Activated T-cell treated with anti-CD3 and anti-CD28 coated beads, Interleukin-2, amount 50 U/mL, for 72 hours (primary cell): ENCODE measurements around the gene KDM3A. TPM values are rescaled to one million over a fixed set of nuclear protein-coding genes. Genes with fewer than 3 reads are reported as not detected.

Experiments
- ATAC-seq, 2 donors: fragments of 150-1000 bp; cut with Tn5 transposase; replicated peaks in 1 of 2; 2 replicates each; pipeline ENCODE4 v1.10.0; 2021; ENCODE audit warnings: moderate library complexity in 2 of 2, mild to moderate bottlenecking in 1 of 2
- DNase-seq, 2 donors: peaks; one replicate each; pipeline ENCODE4 v3.0.0; 2021 to 2022; ENCODE audit warnings: mixed read lengths in 1 of 2
- H3K27ac Mint-ChIP-seq: one replicate; pipeline ENCODE4 v1.8.0; 2022; ENCODE audit warnings: mild to moderate bottlenecking, moderate library complexity, mixed read lengths
- H3K27me3 Mint-ChIP-seq: one replicate; pipeline ENCODE4 v1.8.0; 2022; ENCODE audit warnings: low read depth, mixed read lengths
- H3K36me3 Mint-ChIP-seq, 2 donors: one replicate each; pipeline ENCODE4 v1.8.0; 2022; ENCODE audit warnings: mixed read lengths in 2 of 2, mild to moderate bottlenecking in 1 of 2; ENCODE audit not compliant: insufficient read depth in 2 of 2
- H3K4me1 Mint-ChIP-seq: one replicate; pipeline ENCODE4 v1.8.0; 2022; ENCODE audit warnings: low read depth, mixed read lengths
- H3K4me3 Mint-ChIP-seq, 2 donors: one replicate each; pipeline ENCODE4 v1.8.0; 2022; ENCODE audit warnings: mild to moderate bottlenecking in 2 of 2, mixed read lengths in 2 of 2, moderate library complexity in 2 of 2
- H3K9me3 Mint-ChIP-seq, 2 donors: one replicate each; pipeline ENCODE4 v1.8.0; 2022; ENCODE audit warnings: mixed read lengths in 2 of 2
- total RNA-seq, 2 donors: library from RNA; stranded (reverse); gene quantifications; one replicate each; pipeline ENCODE4 v1.2.3, GENCODE V29; 2022

The KDM3A gene
- total RNA-seq, 2 donors from 2014 or later = 61.2 to 66.8 TPM

GRCh38 chr2:86441882-86442641 lies 891 bp downstream of the KDM3A start:
- peak overlapping the region; percentile 64 for H3K27ac Mint-ChIP-seq
- H3K27me3 Mint-ChIP-seq = no peaks in the 10 kb centered on the region
- H3K9me3 Mint-ChIP-seq = peaks cover 4 to 12% of the 10 kb centered on the region in 2 donors
- DNase-seq (peak; percentile 65 to 76), ATAC-seq (peak; percentile 5 to 10)
- peak overlapping the region; percentile 94 to 96 for H3K4me3 Mint-ChIP-seq
- H3K36me3 Mint-ChIP-seq = peaks cover 15 to 44% of the 10 kb centered on the region in 2 donors
- H3K4me1 Mint-ChIP-seq = peaks cover 58% of the 10 kb centered on the region

GRCh38 chr2:86442642-86443005 lies 1.5 kb downstream of the KDM3A start:
- peaks cover 64% of the 10 kb centered on the region for H3K4me1 Mint-ChIP-seq
- no peaks in the 10 kb centered on the region for H3K27me3 Mint-ChIP-seq
- DNase-seq = peak; percentile 83 to 86
- peaks cover 4 to 10% of the 10 kb centered on the region in 2 donors for H3K9me3 Mint-ChIP-seq
- peak overlapping the region; percentile 64 for H3K27ac Mint-ChIP-seq
- peak; percentile 62 to 71 for ATAC-seq
- H3K4me3 Mint-ChIP-seq = peak overlapping the region; percentile 94 to 96
- peaks cover 15 to 43% of the 10 kb centered on the region in 2 donors for H3K36me3 Mint-ChIP-seq

GRCh38 chr2:86443631-86444350 lies 2.6 kb downstream of the KDM3A start:
- Mint-ChIP-seq H3K4me1 (peaks cover 76% of the 10 kb centered on the region), H3K27me3 (no peaks in the 10 kb centered on the region), H3K4me3 (peak overlapping the region; percentile 94 to 96), H3K27ac (no peak overlapping the region), H3K9me3 (peaks cover 4 to 7% of the 10 kb centered on the region in 2 donors), H3K36me3 (peaks cover 15 to 41% of the 10 kb centered on the region in 2 donors)
- no peak for DNase-seq
- ATAC-seq = no peak

GRCh38 chr2:86445436-86445835 lies 4.3 kb downstream of the KDM3A start:
- Mint-ChIP-seq H3K4me3 (peak overlapping the region; percentile 3 to 35), H3K36me3 (peaks cover 14 to 39% of the 10 kb centered on the region in 2 donors), H3K27me3 (no peaks in the 10 kb centered on the region)

GRCh38 chr2:86446060-86446459 lies 4.9 kb downstream of the KDM3A start:
- no peaks in the 10 kb centered on the region for H3K27me3 Mint-ChIP-seq
- H3K4me3 Mint-ChIP-seq = peak overlapping the region in 1 of 2 donors; percentile 35
- H3K27ac Mint-ChIP-seq = peak overlapping the region; percentile 27
- H3K4me1 Mint-ChIP-seq = peaks cover 78% of the 10 kb centered on the region
- peaks cover 12 to 42% of the 10 kb centered on the region in 2 donors for H3K36me3 Mint-ChIP-seq
- H3K9me3 Mint-ChIP-seq = no peaks in the 10 kb centered on the region
- ATAC-seq (no peak), DNase-seq (peak in 1 of 2 donors; percentile 5)

More at GRCh38 chr2:86445436-86445835, 4.3 kb downstream of the KDM3A start:
- H3K27ac Mint-ChIP-seq = peak overlapping the region; percentile 1
- ATAC-seq = no peak
- no peak for DNase-seq
- H3K9me3 Mint-ChIP-seq = peaks cover 2% of the 10 kb centered on the region in 2 donors
- H3K4me1 Mint-ChIP-seq = peaks cover 81% of the 10 kb centered on the region

GRCh38 chr2:86453836-86454235 lies 12.7 kb downstream of the KDM3A start:
- Mint-ChIP-seq H3K4me1 (peaks cover 24% of the 10 kb centered on the region), H3K27me3 (no peaks in the 10 kb centered on the region), H3K4me3 (peak overlapping the region in 1 of 2 donors; percentile 29), H3K36me3 (peaks cover 12 to 54% of the 10 kb centered on the region in 2 donors), H3K27ac (peak overlapping the region; percentile 62), H3K9me3 (no peaks in the 10 kb centered on the region)
- ATAC-seq (peak in 1 of 2 donors; percentile 65), DNase-seq (no peak)

GRCh38 chr2:86454238-86454637 lies 13.1 kb downstream of the KDM3A start:
- Mint-ChIP-seq H3K27me3 (no peaks in the 10 kb centered on the region), H3K4me1 (peaks cover 20% of the 10 kb centered on the region), H3K36me3 (peaks cover 13 to 57% of the 10 kb centered on the region in 2 donors), H3K27ac (peak overlapping the region; percentile 62), H3K4me3 (peak overlapping the region in 1 of 2 donors; percentile 29), H3K9me3 (no peaks in the 10 kb centered on the region)
- peak in 1 of 2 donors; percentile 28 for ATAC-seq
- DNase-seq = no peak

GRCh38 chr2:86455181-86455580 lies 14.0 kb downstream of the KDM3A start:
- H3K9me3 Mint-ChIP-seq = no peaks in the 10 kb centered on the region
- H3K4me3 Mint-ChIP-seq = no peak overlapping the region
- peaks cover 14% of the 10 kb centered on the region for H3K4me1 Mint-ChIP-seq
- peak overlapping the region; percentile 67 for H3K27ac Mint-ChIP-seq
- peaks cover 11 to 56% of the 10 kb centered on the region in 2 donors for H3K36me3 Mint-ChIP-seq
- DNase-seq = no peak
- H3K27me3 Mint-ChIP-seq = no peaks in the 10 kb centered on the region
- ATAC-seq = no peak

- H3K27ac Mint-ChIP-seq = no peak overlapping the region
- DNase-seq = no peak
- peaks cover 0 to 3% of the 10 kb centered on the region in 2 donors for H3K9me3 Mint-ChIP-seq
- ATAC-seq = no peak
- H3K4me1 Mint-ChIP-seq = peaks cover 31% of the 10 kb centered on the region
- peaks cover 24 to 55% of the 10 kb centered on the region in 2 donors for H3K36me3 Mint-ChIP-seq
- H3K27me3 Mint-ChIP-seq = no peaks in the 10 kb centered on the region
- H3K4me3 Mint-ChIP-seq = no peak overlapping the region
Observed at GRCh38 chr2:86461042-86461743, 20.0 kb downstream of the KDM3A start.

GRCh38 chr2:86464652-86465051 lies 23.5 kb downstream of the KDM3A start:
- peaks cover 42% of the 10 kb centered on the region for H3K4me1 Mint-ChIP-seq
- H3K36me3 Mint-ChIP-seq = peaks cover 22 to 46% of the 10 kb centered on the region in 2 donors

GRCh38 chr2:86466306-86466705 lies 25.1 kb downstream of the KDM3A start:
- no peaks in the 10 kb centered on the region for H3K27me3 Mint-ChIP-seq
- peaks cover 49% of the 10 kb centered on the region for H3K4me1 Mint-ChIP-seq
- H3K27ac Mint-ChIP-seq = peak overlapping the region; percentile 27
- H3K4me3 Mint-ChIP-seq = no peak overlapping the region
- H3K36me3 Mint-ChIP-seq = peaks cover 18 to 35% of the 10 kb centered on the region in 2 donors
- ATAC-seq = no peak
- no peak for DNase-seq
- peaks cover 0 to 3% of the 10 kb centered on the region in 2 donors for H3K9me3 Mint-ChIP-seq

More at GRCh38 chr2:86464652-86465051, 23.5 kb downstream of the KDM3A start:
- ATAC-seq = peak in 1 of 2 donors; percentile 81
- Mint-ChIP-seq H3K9me3 (peaks cover 0 to 3% of the 10 kb centered on the region in 2 donors), H3K27ac (peak overlapping the region; percentile 39), H3K4me3 (peak overlapping the region in 1 of 2 donors; percentile 41), H3K27me3 (no peaks in the 10 kb centered on the region)
- no peak for DNase-seq

- peak; percentile 37 to 45 for ATAC-seq
- Mint-ChIP-seq H3K27me3 (no peaks in the 10 kb centered on the region), H3K36me3 (peaks cover 11 to 33% of the 10 kb centered on the region in 2 donors), H3K4me3 (peak overlapping the region; percentile 57 to 74), H3K9me3 (no peaks in the 10 kb centered on the region), H3K4me1 (peaks cover 49% of the 10 kb centered on the region), H3K27ac (peak overlapping the region; percentile 88)
- DNase-seq = peak in 1 of 2 donors; percentile 19
Observed at GRCh38 chr2:86468162-86469033, 27.2 kb downstream of the KDM3A start.
